Panc1 (cell line): Measurements from ENCODE around the gene TP53BP2. TPM values are rescaled to one million over a fixed set of nuclear protein-coding genes. Genes with fewer than 3 reads are reported as not detected.

ENCODE experiments used
- ATAC-seq: fragments of 200-7000 bp; cut with Tn5 transposase; 2 replicates; pipeline ENCODE4 v1.9.1; 2020; ENCODE audit warnings: mild to moderate bottlenecking, moderate library complexity
- BruUV-seq: library from RNA; stranded (reverse); fragments of 400-500 nt; replicated peaks from 2 replicates; lab custom pipeline; 2021; lab: Mats Ljungman, UMichigan
- CTCF ChIA-PET: fragments of 300-600 bp; sonication (Branson Sonifier 250); formaldehyde crosslinking; loops from one replicate; lab custom pipeline; 2022; ENCODE audit warnings: antibody characterized with exemption; lab: Charles Lee
- POLR2A ChIA-PET: fragments of 300-600 bp; sonication (Branson Sonifier 250); formaldehyde crosslinking; loops from one replicate; lab custom pipeline; 2022; ENCODE audit warnings: antibody characterized with exemption; lab: Charles Lee
- DNase-seq: peaks from one replicate; pipeline ENCODE4 v3.0.0-alpha.2; 2010; ENCODE audit warnings: low read depth, low spot score
- H3K27ac ChIP-seq: 2 replicates; pipeline ENCODE4 v1.5.1; 2011; ENCODE audit warnings: mild to moderate bottlenecking, low read length, inconsistent platforms
- H3K27me3 ChIP-seq: fragments of 200-500 bp; sonication (Bioruptor generic); 2 replicates; pipeline ENCODE4 v1.6.0; 2014; ENCODE audit warnings: low read length, inconsistent platforms; ENCODE audit not compliant: control insufficient read depth, insufficient read depth
- H3K36me3 ChIP-seq: fragments of 200-500 bp; sonication (Bioruptor generic); 2 replicates; pipeline ENCODE4 v1.5.1; 2014; ENCODE audit warnings: inconsistent platforms, mild to moderate bottlenecking, low read length, moderate library complexity; ENCODE audit not compliant: control insufficient read depth, insufficient read depth
- H3K4me1 ChIP-seq: 2 replicates; pipeline ENCODE4 v1.5.1; 2011; ENCODE audit warnings: inconsistent platforms, mild to moderate bottlenecking, low read length, moderate library complexity; ENCODE audit not compliant: control insufficient read depth, insufficient read depth
- H3K4me3 ChIP-seq, 2 experiments: 2 replicates each; pipeline ENCODE4 v1.5.1; 2011 to 2012; ENCODE audit warnings: low read depth in 2 of 2, low read length in 2 of 2, mild to moderate bottlenecking in 2 of 2, inconsistent platforms in 1 of 2, moderate library complexity in 1 of 2
- H3K9me3 ChIP-seq: fragments of 200-500 bp; sonication (Bioruptor generic); 2 replicates; pipeline ENCODE4 v1.5.1; 2014; ENCODE audit warnings: low read depth, mild to moderate bottlenecking, inconsistent platforms, low read length, moderate library complexity; ENCODE audit not compliant: control insufficient read depth, insufficient read depth
- POLR2AphosphoS5 ChIP-seq: IDR thresholded peaks from 2 replicates; pipeline ENCODE4 v1.6.1; 2012; ENCODE audit warnings: mild to moderate bottlenecking, low read depth, low read length, moderate library complexity
- SIN3A ChIP-seq: IDR thresholded peaks from 2 replicates; pipeline ENCODE4 v1.6.1; 2012; ENCODE audit warnings: low read depth, mild to moderate bottlenecking, low read length, moderate library complexity, borderline replicate concordance; ENCODE audit not compliant: insufficient read depth
- TCF7L2 ChIP-seq: IDR thresholded peaks from 2 replicates; pipeline ENCODE4 v1.6.1; 2011; ENCODE audit warnings: mild to moderate bottlenecking, low read depth, low read length, inconsistent platforms
- in situ Hi-C: cut with HindIII; loops from 2 replicates; pipeline ENCODE4 v1.10.0; 2016; ENCODE audit warnings: low sequenced_read_pairs, low pct_unique_long_range_greater_than_20kb
- intact Hi-C: fragments of 100-400 bp; cut with micrococcal nuclease; formaldehyde crosslinking; loops from one replicate; pipeline ENCODE4 v1.10.0; 2022; ENCODE audit not compliant: unreplicated experiment
- total RNA-seq: library from RNA; stranded (reverse); gene quantifications from one replicate; pipeline ENCODE4 v1.2.1, GENCODE V29; 2021; ENCODE audit not compliant: unreplicated experiment
- TF ChIP-seq, protein P1 (sequence below): fragments of 450-650 bp; IDR thresholded peaks from 2 replicates; pipeline ENCODE4 v1.5.1; 2017; ENCODE audit warnings: mild to moderate bottlenecking
- TF ChIP-seq, protein P2 (sequence below), 2 experiments: IDR thresholded peaks; 2 replicates each; pipeline ENCODE4 v1.6.1; 2011 to 2012; ENCODE audit warnings: low read depth in 2 of 2, control low read depth in 1 of 2, low read length in 1 of 2, mild to moderate bottlenecking in 1 of 2, moderate library complexity in 1 of 2; ENCODE audit not compliant: insufficient read depth in 1 of 2

TP53BP2 gene
- total RNA-seq, 1 experiment from 2014 or later: 51.4 TPM

DNA sequence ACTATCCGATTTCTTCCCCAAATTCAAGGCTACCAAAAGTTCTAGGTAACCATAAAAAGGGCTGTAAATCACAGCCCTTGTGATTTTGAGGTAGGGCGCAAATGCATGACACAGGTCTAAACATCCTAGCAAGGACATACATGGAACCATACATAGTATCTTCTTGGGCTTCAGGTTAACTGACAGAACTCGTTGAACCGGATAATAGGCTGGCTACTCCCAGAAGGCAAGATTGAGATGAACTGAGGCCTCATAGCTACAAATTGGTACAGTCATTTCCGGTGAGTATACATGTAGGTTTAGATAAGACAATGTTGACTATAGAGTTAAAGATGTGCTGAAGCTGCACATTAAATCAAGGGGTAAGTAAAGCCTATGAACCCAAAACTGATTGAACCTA is 27.3 kb upstream of the TP53BP2 start:
- H3K27me3 ChIP-seq: peaks cover 2% of the 10 kb centered on the region; the same call in 1 of the 2 replicates
- no peaks in the 10 kb centered on the region for H3K36me3 ChIP-seq
- H3K9me3 ChIP-seq: no peaks in the 10 kb centered on the region
- H3K4me1 ChIP-seq: no peaks in the 10 kb centered on the region
- H3K4me3 ChIP-seq: no peak overlapping the region
- in situ Hi-C loops: no loop called here
- ATAC-seq (no peak), DNase-seq (no peak)
- intact Hi-C loops: no loop called here
- ChIA-PET POLR2A (no interaction called here), CTCF (no interaction called here)
- TF ChIP-seq SIN3A: no peak
- BruUV-seq: no TSS peak
- H3K27ac ChIP-seq: no peak overlapping the region

DNA sequence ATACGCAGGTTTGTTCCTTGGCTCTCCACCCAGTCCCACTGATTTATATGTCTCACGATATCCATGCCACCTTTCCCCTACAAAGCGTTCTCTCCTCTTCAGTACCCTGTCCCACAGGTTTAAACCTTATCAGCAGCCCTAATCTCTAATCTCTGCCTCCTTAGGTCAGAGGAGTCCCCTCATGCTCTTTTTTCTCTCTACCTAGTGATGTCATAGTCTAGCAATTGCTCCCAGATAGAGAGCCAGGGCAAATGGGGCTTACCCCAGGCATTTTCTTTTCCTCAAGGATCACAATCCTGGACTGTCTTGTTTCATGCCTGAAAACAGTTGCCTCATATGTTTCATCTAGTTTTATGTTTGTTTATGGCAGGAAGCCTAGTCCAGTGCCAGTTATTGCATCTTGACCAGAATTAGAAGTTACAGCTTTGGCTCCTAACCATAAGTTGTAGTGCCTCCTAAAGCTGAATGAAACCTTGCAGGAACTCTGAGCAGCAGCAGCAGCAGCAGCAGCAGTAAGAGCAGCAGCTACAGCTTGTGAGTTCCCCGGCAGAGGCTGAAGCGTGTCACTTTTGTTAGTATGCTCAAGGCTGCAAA is 26.7 kb upstream of the TP53BP2 start:
- ChIA-PET POLR2A (no interaction called here), CTCF (no interaction called here)
- TF ChIP-seq SIN3A (no peak), POLR2AphosphoS5 (no peak), TCF7L2 (no peak)
- TF ChIP-seq, protein P1, sequence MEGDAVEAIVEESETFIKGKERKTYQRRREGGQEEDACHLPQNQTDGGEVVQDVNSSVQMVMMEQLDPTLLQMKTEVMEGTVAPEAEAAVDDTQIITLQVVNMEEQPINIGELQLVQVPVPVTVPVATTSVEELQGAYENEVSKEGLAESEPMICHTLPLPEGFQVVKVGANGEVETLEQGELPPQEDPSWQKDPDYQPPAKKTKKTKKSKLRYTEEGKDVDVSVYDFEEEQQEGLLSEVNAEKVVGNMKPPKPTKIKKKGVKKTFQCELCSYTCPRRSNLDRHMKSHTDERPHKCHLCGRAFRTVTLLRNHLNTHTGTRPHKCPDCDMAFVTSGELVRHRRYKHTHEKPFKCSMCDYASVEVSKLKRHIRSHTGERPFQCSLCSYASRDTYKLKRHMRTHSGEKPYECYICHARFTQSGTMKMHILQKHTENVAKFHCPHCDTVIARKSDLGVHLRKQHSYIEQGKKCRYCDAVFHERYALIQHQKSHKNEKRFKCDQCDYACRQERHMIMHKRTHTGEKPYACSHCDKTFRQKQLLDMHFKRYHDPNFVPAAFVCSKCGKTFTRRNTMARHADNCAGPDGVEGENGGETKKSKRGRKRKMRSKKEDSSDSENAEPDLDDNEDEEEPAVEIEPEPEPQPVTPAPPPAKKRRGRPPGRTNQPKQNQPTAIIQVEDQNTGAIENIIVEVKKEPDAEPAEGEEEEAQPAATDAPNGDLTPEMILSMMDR: no peak
- TF ChIP-seq, protein P2, sequence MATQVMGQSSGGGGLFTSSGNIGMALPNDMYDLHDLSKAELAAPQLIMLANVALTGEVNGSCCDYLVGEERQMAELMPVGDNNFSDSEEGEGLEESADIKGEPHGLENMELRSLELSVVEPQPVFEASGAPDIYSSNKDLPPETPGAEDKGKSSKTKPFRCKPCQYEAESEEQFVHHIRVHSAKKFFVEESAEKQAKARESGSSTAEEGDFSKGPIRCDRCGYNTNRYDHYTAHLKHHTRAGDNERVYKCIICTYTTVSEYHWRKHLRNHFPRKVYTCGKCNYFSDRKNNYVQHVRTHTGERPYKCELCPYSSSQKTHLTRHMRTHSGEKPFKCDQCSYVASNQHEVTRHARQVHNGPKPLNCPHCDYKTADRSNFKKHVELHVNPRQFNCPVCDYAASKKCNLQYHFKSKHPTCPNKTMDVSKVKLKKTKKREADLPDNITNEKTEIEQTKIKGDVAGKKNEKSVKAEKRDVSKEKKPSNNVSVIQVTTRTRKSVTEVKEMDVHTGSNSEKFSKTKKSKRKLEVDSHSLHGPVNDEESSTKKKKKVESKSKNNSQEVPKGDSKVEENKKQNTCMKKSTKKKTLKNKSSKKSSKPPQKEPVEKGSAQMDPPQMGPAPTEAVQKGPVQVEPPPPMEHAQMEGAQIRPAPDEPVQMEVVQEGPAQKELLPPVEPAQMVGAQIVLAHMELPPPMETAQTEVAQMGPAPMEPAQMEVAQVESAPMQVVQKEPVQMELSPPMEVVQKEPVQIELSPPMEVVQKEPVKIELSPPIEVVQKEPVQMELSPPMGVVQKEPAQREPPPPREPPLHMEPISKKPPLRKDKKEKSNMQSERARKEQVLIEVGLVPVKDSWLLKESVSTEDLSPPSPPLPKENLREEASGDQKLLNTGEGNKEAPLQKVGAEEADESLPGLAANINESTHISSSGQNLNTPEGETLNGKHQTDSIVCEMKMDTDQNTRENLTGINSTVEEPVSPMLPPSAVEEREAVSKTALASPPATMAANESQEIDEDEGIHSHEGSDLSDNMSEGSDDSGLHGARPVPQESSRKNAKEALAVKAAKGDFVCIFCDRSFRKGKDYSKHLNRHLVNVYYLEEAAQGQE (IDR thresholded peaks at IDR 0.05; ENCODE audit: insufficient read depth in 1 of 2, low read depth in 2 of 2, low read length in 1 of 2): no peak

More for the DNA sequence above, 26.7 kb upstream of the TP53BP2 start:
- Histone ChIP-seq H3K9me3 (no peaks in the 10 kb centered on the region), H3K4me1 (no peaks in the 10 kb centered on the region), H3K36me3 (no peaks in the 10 kb centered on the region), H3K4me3 (no peak overlapping the region), H3K27ac (no peak overlapping the region), H3K27me3 (0 out of 2 replicates have a peak, but pooled peaks cover 2% of the 10 kb centered on the region)
- intact Hi-C loops: no loop called here
- in situ Hi-C loops: no loop called here
- no TSS peak for BruUV-seq
- ATAC-seq (no peak), DNase-seq (no peak)
